Fibroblast of skin of right biceps (primary cell): Measurements from ENCODE around the gene SP4.

ENCODE experiments used
- DNase-seq: peaks from one replicate; pipeline ENCODE4 v3.0.0-alpha.2; 2013

The SP4 gene

DNA sequence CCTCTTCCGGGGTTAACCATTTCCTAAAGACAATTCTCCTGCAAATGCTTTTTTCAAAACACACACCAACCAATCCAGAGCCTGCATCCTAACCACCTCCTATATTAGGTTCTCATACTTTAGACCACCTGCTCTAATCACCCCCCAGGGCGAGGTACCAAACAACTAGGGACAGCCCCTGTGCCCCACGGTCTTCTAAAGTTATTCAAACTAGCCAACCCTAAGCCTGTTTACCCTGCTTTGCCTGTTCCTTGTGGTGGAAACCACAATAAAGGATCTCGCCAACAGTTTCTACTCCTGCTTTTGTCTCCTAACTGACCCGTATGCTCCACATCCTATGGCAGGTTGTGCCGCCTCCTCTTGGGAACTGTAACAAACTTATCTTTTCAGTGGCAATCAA lies 21.1 kb downstream of the SP4 start:
- DNase-seq = no peak

DNA sequence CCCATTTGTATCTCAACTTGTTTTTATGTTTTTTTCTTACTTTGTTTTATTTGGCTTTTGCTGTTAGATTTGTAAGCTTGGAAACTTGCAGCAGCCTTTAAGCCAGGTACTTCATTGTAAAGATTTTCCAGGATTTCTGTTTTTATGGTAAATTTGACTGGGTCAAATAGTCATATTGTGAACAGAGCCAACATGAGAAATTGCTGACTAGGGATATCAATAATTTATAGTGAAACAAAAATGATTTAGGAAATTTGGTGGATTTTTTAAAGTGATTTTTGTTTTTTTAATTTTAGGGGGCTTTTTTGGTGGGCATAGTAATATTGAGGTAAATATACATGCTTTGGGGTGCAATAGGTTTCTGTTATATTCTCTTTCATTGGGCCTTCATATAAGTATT lies 22.2 kb downstream of the SP4 start:
- no peak for DNase-seq

DNA sequence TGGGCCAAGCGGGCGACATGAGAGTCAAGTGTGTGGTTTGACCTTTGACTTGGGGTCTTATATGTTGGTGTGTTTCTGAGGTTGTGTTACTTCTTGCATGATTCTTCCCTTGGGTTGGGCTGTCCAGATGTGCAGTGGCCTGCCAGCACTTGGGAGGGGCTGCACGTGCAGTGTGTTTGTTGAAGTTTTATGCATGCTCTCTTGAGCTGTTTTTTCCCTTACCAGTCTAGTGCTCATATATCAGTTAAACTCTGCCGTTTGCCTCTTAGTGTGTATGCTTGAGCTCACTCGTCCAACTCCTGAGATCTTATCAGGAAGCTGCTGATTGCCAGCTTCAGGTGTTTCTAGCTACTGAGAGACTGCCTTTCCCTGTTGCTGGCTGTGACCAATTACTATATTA lies 23.1 kb downstream of the SP4 start:
- no peak for DNase-seq

DNA sequence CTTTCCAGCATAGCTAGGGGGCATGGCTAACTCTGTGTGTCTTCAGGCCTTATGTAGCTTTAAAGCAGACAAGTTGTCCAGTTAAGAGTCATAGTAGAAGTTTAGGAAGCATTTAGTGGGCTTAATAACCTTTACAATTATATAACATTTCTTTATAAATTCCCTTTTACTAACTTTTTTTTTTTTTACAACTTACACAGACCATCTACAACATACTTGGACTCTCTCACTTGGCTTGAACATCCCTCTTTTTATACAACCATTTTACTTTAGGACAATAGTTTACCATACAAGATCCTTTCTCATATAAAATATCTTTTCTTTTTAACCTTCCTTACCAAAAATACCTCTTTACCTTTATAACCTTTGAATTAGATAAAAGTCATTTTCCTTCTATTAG lies 26.3 kb downstream of the SP4 start:
- DNase-seq = no peak

DNA sequence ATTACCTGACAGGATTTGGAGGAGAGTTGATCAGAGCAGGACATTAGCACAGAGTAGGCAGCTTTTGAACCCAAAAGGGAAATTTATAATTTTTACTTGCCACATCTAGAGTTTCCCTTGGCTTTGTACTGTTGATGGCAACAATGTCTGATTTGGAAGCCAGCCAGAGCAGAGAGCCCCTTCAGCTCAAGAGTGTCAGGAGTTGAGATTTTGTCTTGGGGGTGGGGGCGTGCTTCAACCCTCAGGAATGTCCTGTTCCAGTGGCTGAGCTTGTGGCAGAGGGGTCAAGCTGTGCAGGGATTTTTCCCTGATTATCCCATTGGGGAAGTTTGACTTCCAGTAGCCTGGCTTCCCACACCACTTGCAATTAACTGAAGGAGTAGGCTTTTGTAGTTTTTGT lies 27.0 kb downstream of the SP4 start:
- no peak for DNase-seq

DNA sequence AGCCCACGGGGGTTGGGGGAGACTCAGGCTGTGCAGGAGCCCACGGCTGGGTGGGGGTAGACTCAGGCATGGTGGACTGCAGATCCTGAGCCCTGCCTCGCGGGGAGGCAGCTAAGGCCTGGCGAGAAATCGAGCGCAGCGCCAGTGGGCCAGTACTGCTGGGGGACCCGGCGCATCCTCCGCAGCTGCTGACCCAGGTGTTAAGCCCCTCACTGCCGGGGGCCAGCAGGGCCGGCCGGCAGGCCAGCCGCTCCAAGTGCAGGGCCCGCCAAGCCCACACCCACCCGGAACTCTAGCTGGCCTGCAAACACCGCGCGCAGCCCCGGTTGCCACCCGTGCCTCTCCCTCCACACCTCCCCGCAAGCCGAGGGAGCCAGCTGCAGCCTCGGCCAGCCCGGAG lies 33.4 kb downstream of the SP4 start:
- no peak for DNase-seq

DNA sequence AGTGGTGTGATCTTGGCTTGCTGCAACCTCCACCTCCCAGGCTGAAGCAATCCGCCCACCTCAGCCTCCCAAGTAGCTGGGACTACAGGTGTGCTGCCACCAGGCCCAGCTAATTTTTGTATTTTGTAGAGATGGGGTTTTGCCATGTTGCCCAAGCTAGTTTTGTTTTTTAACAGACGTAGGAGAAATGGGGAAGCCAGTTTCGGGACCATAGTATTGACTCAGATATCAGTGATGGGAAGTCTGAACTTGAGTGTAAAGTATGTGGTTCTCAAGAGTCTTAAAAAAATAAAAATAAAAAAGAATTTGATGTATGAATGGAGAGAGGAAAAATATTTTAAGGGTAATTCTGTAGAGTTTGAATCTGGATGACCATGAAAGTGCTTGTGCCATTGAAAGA lies 34.2 kb downstream of the SP4 start:
- DNase-seq = no peak

DNA sequence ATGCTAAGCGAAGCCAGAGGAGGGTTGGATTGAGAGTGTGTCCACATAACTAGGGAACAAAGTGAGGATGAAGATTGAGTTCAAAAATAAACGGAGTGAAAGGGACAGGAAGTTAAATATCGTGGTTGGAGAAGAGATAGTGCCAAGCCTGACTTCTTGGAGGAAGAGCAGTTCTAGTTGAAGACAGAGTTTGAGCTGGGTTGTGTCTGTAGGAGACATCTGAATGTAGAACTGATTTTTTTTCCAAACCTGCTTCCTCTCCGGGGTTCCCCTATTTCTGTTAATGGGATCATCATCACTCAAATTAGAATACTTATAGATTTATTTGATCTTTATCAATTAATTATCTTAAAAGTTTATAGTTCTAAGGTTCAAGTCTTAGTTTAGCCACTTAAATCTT lies 35.6 kb downstream of the SP4 start:
- DNase-seq = no peak

DNA sequence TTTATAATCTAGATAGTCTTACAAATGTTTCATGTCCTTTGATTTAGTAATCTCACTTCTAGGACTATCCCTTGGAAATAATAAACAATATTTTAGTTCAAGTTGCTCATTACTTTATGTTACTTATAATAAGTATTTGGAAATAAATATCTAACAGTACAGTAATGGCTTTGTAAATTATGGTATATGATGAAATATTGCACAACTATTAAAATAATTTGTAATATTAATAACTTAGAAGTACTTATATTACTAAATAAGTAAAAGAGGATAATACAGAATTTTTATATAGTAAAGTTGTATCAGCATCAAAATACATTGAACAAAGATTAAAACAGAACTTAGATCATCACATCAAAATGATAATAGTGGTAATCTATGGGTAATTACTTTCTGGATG lies 41.1 kb downstream of the SP4 start:
- no peak for DNase-seq

DNA sequence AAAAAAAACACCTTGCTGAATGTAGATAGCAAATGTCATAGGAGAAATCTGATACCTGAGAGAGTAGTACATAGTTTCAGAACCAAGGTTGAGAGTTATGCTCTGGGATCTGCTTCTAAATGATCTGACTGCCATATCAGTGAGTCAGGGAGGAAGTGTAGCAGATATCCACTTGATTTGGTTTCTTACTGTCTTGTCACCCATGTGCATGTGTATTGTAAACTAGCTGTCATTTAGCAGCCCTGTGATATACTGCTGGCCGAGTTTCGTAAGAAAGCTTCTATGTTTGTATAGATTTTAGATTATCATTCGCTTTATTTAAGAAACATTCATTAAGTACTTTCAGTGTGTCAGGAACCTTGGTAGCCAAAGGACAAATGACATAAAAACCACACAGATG lies 42.0 kb downstream of the SP4 start:
- DNase-seq = no peak

DNA sequence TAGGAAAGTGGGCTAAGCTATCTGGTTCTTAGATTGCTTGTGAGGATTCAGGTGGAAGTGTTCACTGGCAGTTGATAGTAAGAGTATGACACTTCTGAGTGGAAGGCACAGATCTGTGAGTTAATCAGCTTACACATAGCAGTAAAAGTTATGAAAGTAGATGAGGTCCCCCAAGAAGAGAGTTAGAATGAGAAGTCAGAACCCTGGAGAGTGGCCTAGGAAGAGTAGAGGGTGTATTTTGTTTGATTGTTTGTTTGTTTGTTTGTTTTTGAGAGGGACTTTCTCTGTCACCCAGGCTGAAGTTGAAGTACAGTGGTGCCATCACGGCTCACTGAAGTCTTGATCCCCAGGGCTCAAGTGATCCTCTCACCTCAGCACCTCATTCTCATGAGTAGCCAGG lies 44.1 kb downstream of the SP4 start:
- DNase-seq = no peak

DNA sequence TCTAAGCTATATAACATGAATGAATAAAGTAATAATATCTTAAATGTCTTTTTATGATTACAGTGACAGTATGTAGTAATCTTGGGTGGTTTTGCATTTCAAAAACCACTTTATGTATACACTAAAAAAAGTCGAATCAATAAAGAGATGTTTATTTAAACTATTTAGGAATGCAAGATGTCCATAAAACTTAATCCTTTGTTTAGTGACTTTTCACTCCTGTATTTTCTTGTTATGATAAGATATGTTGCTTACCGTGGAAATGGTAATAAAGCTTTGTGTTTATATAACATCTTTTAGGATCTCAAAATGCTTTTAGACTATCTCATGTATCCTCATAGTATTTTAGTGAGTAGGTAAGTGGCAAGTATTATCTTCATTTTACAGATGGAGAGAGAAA lies 48.5 kb downstream of the SP4 start:
- no peak for DNase-seq

DNA sequence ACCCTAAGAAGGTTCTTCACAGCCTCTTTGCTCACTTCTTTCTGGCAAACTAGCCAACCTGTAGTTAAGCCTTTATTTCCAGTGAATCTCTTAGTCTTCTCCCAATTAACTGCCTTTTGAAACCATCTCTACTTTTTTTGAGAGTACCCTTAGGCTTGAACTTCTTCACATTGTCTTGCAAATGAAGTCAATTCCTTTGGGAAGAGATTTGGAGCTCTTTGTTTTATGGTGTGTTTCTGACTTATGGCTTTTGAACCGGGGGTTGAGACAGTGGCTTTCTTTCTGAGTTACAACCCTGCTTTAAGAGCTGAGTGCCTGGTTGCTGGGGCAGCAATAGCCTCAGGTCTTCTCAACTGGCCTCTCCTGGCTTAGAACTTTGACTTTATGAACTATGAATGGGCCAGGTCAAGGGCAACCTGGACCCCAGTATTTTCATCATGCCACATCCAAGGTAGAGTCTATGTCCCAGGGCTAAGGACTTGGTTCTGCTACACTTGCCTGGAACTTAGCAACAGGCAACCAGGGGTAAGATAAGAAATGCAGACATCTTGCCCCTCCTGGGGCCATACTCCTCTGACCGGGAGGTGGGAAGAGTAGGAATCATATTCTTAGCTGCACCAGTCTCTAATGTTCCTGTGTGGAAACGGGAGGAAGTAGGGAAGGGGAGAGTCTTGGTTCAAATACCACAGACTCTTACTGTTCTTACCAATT lies 53.0 kb downstream of the SP4 start:
- DNase-seq = no peak

DNA sequence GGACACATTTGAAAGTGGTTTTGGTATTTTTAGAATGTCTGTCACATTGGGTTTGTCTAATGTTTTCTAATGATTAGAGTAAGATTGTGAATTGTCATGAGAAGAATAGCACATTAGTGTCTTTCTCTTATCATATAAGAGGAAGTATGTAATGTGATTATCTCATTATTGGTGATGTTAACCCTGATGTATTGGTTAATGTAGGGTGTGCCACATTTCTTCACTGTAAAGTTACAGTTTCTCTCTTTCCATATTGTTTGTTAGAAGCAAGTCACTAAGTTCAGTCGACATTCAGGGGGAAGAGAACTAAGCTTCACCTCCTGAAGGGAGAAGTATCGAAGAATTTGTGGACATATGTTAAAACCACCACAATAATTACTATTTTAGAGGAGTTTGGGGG lies 58.6 kb downstream of the SP4 start:
- no peak for DNase-seq

DNA sequence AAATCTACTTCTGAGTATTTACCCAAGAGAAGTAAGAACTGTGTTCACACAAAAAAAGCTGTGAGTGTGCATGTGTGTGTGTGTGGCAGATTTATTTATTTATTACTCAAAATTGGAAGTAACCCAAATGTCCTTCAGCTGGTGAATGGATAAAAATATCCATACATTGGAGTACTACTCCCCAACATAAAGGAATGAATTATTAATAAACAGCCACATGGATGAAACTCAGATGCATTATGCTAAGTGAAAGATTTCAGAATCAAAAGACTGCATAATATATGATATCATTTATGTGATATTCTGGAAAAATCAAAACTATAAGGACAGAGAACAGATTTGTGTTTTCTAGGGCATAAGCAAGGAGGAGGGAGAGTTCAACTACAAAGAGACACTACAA lies 67.8 kb downstream of the SP4 start:
- DNase-seq = no peak

DNA sequence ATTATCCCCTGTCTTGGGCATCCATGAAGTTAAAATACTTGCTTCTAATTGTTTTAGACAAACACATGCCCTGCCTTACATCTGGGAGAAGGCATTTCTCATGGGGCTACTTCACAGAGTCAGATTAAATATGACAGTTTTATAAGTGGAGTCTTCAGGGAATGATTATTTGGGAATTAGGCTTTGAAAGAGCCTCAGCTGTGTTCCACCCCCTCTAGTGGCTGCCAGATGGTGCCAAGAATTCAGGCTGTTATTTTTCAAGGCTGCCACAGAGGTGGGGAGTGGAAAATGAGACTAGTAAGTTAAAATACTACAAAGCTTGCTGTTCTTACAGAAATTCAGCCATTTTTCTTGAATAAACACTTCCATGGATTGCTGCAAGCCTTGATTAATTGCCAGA lies 69.2 kb downstream of the SP4 start:
- peak; percentile 3 for DNase-seq

DNA sequence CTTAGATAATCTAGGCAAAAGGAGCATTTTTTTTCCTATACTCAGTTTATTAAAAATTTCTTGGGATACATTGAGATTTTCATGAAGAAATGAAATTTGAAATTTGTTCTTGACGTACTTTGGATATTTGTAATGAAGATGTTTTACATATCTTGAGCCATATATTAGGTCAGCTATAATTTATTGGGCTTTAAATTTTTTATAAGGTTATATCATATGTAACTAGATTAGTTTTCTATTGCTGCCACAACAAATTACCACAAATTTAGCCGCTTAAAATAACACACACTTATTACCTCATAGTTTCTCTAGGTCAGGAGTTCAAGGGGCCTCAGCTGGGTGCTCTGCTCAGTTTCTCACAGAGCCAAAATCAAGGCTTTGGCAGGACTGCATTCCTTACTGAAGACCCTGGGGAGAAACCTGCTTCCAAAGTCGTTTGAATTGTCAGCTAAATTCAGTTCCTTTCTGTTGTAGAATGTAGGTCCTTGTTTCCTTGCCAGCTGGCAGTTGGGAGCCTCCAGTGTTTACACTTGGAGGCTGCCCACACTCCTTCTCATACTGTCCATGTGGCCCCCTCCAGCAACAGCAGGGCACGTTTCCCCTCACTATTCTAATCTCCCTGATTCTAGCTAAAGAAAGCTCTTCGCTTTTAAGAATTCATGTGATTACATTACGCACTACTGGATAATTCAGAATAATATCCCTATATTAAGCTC lies 72.4 kb downstream of the SP4 start:
- DNase-seq = no peak

DNA sequence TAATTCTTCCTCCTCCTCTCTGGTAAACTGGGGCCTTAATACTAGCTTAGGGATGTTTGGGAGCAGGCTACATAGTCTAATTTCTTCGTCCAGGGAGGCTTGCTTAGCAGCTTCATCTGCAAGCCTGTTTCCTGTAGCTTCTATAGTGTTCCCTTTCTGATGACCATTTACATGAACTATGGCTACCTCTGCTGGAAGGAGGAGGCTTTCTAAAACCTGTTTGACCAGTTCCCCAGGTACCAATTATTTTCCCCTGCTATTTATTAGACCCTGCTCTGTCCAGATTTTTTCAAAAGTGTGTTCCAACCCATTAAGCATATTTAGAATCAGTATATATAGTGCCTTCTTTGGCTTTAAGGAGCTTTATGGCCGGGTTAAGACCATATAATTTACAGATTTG lies 76.1 kb downstream of the SP4 start:
- no peak for DNase-seq

DNA sequence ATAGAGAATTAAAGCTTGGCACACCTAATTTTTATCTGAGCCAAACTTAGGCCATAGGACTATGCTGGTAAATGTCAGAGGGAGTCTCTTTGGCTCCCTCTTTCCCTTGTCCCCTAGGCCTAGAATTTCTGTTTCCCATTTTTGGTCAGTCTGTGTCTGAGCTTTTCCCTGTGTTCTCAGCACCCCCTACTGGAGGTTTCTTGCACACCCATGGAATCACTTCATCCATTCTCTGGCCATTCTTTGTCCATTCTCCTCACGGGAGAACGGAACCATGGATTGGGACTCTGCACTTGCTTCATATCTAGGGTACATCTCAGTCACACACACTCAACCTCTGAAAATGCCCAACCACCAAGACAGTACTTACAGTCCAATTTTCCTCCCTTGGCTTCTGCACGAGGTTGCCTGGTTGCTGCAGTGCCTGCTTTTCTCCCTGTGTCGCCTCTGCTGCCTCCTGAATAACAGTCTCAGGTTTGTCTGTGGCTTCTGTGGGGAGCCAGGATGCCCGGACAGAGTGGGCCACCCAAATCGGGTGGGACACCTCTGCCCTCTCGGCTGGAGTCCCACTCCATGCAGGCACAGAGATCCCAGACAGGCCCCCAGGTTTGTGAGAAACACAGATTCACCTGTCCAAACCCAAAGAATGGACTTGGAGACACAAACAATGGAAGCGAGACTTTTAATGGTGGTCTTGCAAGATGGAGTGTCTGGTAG lies 79.9 kb downstream of the SP4 start:
- DNase-seq = peak; percentile 33

DNA sequence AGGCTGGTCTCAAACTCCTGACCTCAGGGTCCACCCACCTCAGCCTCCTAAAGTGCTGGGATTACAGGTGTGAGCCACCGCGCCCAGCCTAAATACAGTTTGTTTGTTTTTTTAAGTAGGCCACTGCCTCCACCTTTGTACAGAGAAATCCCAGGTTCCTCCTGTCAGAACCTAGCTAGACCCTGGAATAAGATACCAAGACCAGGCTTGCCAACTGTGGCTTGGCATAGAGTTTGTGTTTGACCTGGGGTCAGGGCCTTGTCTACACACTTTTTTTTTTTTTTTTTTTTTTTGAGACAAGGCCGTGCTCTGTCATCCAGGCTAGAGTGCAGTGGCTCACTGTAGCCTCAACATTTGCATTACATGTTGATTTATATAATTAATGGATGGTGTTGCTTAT lies 80.7 kb downstream of the SP4 start:
- DNase-seq = no peak

DNA sequence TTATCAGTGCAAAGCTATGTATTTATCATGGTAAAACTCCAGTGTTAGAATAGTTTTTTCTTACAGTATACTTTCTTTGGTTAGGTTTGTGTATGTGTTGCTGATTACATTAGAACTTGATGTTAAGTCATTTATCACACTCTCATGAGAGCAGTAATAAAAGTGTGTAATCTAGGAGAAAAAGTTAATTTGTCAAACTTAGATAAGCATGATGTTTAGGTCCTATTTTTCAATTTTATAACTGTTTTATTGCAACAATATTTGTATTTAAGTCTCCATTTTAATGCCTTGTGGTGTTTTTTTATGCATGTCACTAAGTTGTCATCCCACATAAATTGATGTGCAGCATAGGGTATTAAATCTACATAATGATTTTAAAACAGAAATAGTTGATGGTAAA lies 86.2 kb downstream of the SP4 start:
- no peak for DNase-seq

DNA sequence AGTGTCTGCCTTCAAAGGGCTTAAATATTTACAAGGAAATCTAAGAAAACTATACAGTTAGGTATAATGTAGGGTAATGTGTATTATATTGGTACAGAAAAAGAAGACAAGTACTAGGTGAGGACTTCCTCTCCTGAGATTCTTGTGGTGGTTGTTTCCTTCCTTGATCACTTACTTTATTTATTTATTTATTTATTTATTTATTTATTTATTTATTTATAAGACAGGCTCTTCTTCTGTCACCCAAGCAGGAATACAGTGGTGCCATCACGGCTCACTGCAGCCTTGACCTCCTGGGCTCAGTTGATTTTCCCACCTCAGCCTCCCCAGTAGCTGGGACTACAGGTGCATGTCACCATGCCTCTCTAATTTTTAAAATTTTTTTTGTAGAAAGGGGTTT lies 96.8 kb downstream of the SP4 start:
- no peak for DNase-seq

DNA sequence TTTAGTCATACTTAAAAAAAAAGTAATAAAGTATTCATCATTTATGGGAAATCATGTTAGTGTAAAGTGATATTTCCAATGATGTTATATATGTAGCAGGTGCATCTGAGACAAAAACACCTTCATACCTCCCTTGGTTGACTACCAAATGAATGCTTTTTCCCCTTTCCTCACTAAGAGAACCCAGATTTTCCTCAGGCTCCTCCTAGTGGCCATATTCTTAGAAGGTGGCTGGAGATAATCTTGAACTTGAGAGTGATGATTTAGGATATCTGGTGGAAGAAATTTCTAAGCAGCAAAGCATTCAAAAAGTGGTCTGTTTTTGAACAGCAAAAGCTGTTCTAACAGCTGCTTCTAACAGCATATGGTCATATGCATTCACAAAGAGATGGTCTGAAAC lies 98.1 kb downstream of the SP4 start:
- DNase-seq = no peak

DNA sequence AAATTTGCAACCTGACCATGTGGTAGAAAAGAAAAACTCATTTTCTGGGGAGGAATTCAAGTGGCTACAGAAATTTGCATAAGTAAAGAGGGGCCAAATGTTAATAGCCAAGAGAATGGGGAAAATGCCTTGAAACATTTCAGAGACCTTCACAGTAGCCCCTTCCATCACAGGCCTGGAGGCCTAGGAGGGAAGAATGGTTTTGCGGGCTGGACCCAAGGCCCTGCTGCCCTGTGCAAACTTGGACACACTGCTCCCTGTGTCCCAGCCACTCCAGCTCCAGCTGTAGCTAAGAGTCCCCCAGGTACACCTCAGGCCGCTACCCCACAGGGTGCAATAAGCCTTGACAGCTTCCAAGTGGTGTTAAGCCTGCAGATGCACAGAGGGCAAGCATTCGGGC lies 98.6 kb downstream of the SP4 start:
- no peak for DNase-seq
